SK-N-SH (cell line): Measurements from ENCODE around the gene LENEP. TPM values are rescaled to one million over a fixed set of nuclear protein-coding genes. Genes with fewer than 3 reads are reported as not detected.

Source experiments
- CTCF ChIA-PET: fragments of 300-600, 350-600 bp; formaldehyde crosslinking; extraction: SDS; loops from one replicate; lab custom pipeline; 2021; lab: Yijun Ruan, JAX
- POLR2A ChIA-PET: fragments of 350-600 bp; sonication (Branson Sonifier 250); formaldehyde crosslinking; extraction: SDS; loops from one replicate; lab custom pipeline; 2020; ENCODE audit warnings: antibody characterized with exemption, inconsistent platforms; lab: Yijun Ruan, JAX
- DNase-seq: peaks from one replicate; pipeline ENCODE4 v3.0.0; 2012
- H2AFZ ChIP-seq: fragments of 200-600 bp; sonication (generic); 2 replicates; pipeline ENCODE4 v1.8.1; 2016; ENCODE audit warnings: antibody characterized with exemption, mild to moderate bottlenecking, low read depth
- H3F3A ChIP-seq: fragments of 200-600 bp; sonication (generic); replicated peaks from 2 replicates; pipeline ENCODE3; 2016; ENCODE audit warnings: antibody characterized with exemption, mild to moderate bottlenecking; ENCODE audit not compliant: insufficient read depth
- H3K27ac ChIP-seq, 2 experiments: fragments of 200-500 bp in 1 of 2; fragments of 200-600 bp in 1 of 2; sonication (Bioruptor generic) in 1 of 2; sonication (generic), shearing (Covaris generic) in 1 of 2; 2 replicates each; pipeline versions ENCODE4 v1.5.1 to v1.6.1; 2014 to 2016; ENCODE audit warnings: low read depth in 2 of 2, inconsistent platforms in 1 of 2, low read length in 1 of 2, mild to moderate bottlenecking in 1 of 2, mixed read lengths in 1 of 2
- H3K27me3 ChIP-seq: fragments of 200-600 bp; sonication (generic), shearing (Covaris generic); 2 replicates; pipeline ENCODE4 v1.6.1; 2016; ENCODE audit warnings: mixed run types; ENCODE audit not compliant: insufficient read depth
- H3K36me3 ChIP-seq, 2 experiments: fragments of 200-500 bp in 1 of 2; fragments of 200-600 bp in 1 of 2; sonication (Bioruptor generic) in 1 of 2; sonication (generic) in 1 of 2; replicated peaks in 1 of 2; 2 replicates each; pipeline versions ENCODE3 to v1.5.1; 2014 to 2016; ENCODE audit warnings: low read length in 1 of 2, mild to moderate bottlenecking in 1 of 2; ENCODE audit not compliant: insufficient read depth in 2 of 2, control insufficient read depth in 1 of 2
- H3K4me1 ChIP-seq, 2 experiments: fragments of 200-500 bp in 1 of 2; fragments of 200-600 bp in 1 of 2; sonication (Bioruptor generic) in 1 of 2; sonication (generic), shearing (Covaris generic) in 1 of 2; 2 replicates each; pipeline versions ENCODE4 v1.5.1 to v1.6.1; 2014 to 2016; ENCODE audit warnings: low read depth in 1 of 2, low read length in 1 of 2, mixed run types in 1 of 2; ENCODE audit not compliant: insufficient read depth in 2 of 2, control insufficient read depth in 1 of 2
- H3K4me2 ChIP-seq: fragments of 200-600 bp; sonication (generic), shearing (Covaris generic); 2 replicates; pipeline ENCODE4 v1.6.1; 2017; ENCODE audit warnings: mixed run types
- H3K4me3 ChIP-seq, 2 experiments: fragments of 200-500 bp in 1 of 2; fragments of 200-600 bp in 1 of 2; sonication (Bioruptor generic) in 1 of 2; sonication (generic), shearing (Covaris generic) in 1 of 2; 2 replicates each; pipeline versions ENCODE4 v1.5.1 to v1.8.1; 2014 to 2016; ENCODE audit warnings: low read depth in 2 of 2, inconsistent platforms in 1 of 2, low read length in 1 of 2, mild to moderate bottlenecking in 1 of 2, mixed read lengths in 1 of 2, moderate library complexity in 1 of 2
- H3K79me2 ChIP-seq: fragments of 200-600 bp; sonication (generic); 2 replicates; pipeline ENCODE4 v1.8.1; 2017; ENCODE audit warnings: mild to moderate bottlenecking; ENCODE audit not compliant: insufficient read depth
- H3K9ac ChIP-seq: fragments of 200-600 bp; sonication (generic); 2 replicates; pipeline ENCODE4 v1.6.1; 2017; ENCODE audit warnings: mixed run types
- H3K9me2 ChIP-seq: fragments of 200-600 bp; sonication (generic); 2 replicates; pipeline ENCODE4 v1.6.1; 2017; ENCODE audit warnings: mixed run types
- H3K9me3 ChIP-seq: fragments of 200-600 bp; sonication (generic); 2 replicates; pipeline ENCODE4 v1.6.1; 2017; ENCODE audit warnings: mixed run types, mild to moderate bottlenecking, moderate library complexity
- H4K20me1 ChIP-seq: fragments of 200-600 bp; sonication (generic); 2 replicates; pipeline ENCODE4 v1.6.1; 2017; ENCODE audit warnings: mild to moderate bottlenecking, mixed run types; ENCODE audit not compliant: insufficient read depth
- CHD2 ChIP-seq: fragments of 150-350 bp; IDR thresholded peaks from 2 replicates; pipeline ENCODE4 v1.6.1; 2018; ENCODE audit warnings: low read length; ENCODE audit not compliant: partially characterized antibody
- FOSL2 ChIP-seq: IDR thresholded peaks from 2 replicates; pipeline ENCODE4 v1.4.0; 2012; ENCODE audit warnings: low read depth, mild to moderate bottlenecking, moderate library complexity, borderline replicate concordance
- FOXJ3 ChIP-seq: sonication (generic); formaldehyde crosslinking; IDR thresholded peaks from 2 replicates; pipeline ENCODE4 v1.5.1; 2020; ENCODE audit warnings: mild to moderate bottlenecking, missing genetic modification reagents
- MEF2A ChIP-seq: IDR thresholded peaks from 2 replicates; pipeline ENCODE4 v1.4.0; 2012; ENCODE audit warnings: low read depth, borderline replicate concordance
- MXI1 ChIP-seq: IDR thresholded peaks from 2 replicates; pipeline ENCODE4 v1.6.1; 2012; ENCODE audit warnings: mild to moderate bottlenecking, low read depth, low read length, improper control_type of control experiment
- POLR2AphosphoS5 ChIP-seq: IDR thresholded peaks from 2 replicates; pipeline ENCODE4 v1.6.1; 2012; ENCODE audit warnings: low read depth, low read length
- SMC3 ChIP-seq: IDR thresholded peaks from 2 replicates; pipeline ENCODE4 v1.6.1; 2012; ENCODE audit warnings: low read depth, low read length, improper control_type of control experiment
- TAF1 ChIP-seq: IDR thresholded peaks from 2 replicates; pipeline ENCODE4 v1.6.1; 2012; ENCODE audit warnings: low read depth, mild to moderate bottlenecking, low read length, moderate library complexity, borderline replicate concordance
- YY1 ChIP-seq: IDR thresholded peaks from 2 replicates; pipeline ENCODE4 v1.4.0; 2012; ENCODE audit warnings: low read depth, mild to moderate bottlenecking
- WGBS: methylation state at CpG from one replicate; pipeline ENCODE4 v1.1.6; 2017; ENCODE audit warnings: low lambda C conversion rate; 5-methylcytosine and 5-hydroxymethylcytosine counted together
- polyA plus RNA-seq, 3 experiments: library from polyadenylated mRNA; depleted of rRNA; stranded (reverse); fragments of >200 nt; gene quantifications; 2 replicates each; pipeline ENCODE4 v1.2.3, GENCODE V29; 2012
- TF ChIP-seq, protein P1 (sequence below): fragments of 150-350 bp; IDR thresholded peaks from 2 replicates; pipeline ENCODE4 v1.6.1; 2017; ENCODE audit warnings: antibody characterized with exemption, low read length, low read depth, borderline replicate concordance
- TF ChIP-seq, protein P2 (sequence below): IDR thresholded peaks from 2 replicates; pipeline ENCODE4 v1.4.0; 2012; ENCODE audit warnings: low read depth
- TF ChIP-seq, protein P3 (sequence below): fragments of 150-350 bp; IDR thresholded peaks from 2 replicates; pipeline ENCODE4 v1.6.1; 2016; ENCODE audit warnings: mild to moderate bottlenecking, low read depth, low read length
- TF ChIP-seq, protein P4 (sequence below): IDR thresholded peaks from 2 replicates; pipeline ENCODE4 v1.4.0; 2012; ENCODE audit warnings: low read depth, borderline replicate concordance
- TF ChIP-seq, protein P5 (sequence below): IDR thresholded peaks from 2 replicates; pipeline ENCODE4; 2012

Gene LENEP
- polyA plus RNA-seq, 1 of the 3 experiments (the other 2 are of a cell fraction) = not detected

DNA sequence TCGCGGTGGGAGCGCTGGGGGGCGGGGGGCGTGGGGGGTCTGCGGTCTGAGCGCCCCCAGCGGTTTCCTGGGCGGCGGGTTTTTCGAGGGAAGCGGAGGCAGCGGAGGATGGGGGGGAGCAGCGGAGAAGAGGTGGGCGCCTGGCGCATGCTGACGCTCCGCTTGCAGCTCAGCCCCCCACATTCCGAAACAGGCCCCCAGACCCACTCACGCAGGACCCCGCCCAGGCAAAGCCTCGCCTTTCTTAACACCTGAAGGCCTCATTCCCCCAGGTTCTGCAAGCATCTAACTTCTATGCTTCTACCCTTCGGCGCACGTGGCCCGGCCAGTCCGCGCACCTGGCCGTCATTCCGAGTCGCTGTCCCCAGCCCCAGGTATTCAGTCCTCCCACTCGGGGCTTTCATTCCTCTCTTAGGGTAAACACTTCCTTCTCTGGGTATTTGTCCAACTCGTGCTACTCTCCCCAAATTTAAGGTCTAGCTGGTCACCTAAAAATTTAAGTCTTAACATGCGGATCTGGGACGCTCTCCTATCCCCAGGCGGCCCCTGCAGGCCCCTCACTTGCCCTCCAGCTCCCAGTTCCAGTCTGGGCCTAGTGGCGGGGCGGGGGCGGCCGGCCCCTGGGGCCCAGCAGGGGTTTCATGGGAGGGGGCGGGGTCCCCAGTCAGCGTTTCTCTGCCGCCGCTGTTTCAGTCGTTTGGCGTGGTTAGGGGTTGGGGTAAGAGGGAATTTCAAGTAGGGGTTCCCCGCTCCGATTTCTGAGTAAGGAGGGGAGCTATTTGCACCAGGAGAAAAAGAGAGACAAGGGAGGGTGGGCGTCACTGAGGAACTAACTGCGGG, 6.4 kb downstream of the LENEP start:
- peaks cover 20 to 24% of the 10 kb centered on the region in 2 experiments for H3K4me1 ChIP-seq
- CTCF ChIA-PET = interaction anchor here (0.6 to 14.0 kb wide), 33 partner anchors 9 to 519 kb away, joined by 3 to 640 read pairs (median 6); partner anchors contain the start of genes ADAM15, CKS1B, CLK2 and EFNA3
- H3K27me3 ChIP-seq = no peaks in the 10 kb centered on the region
- TF ChIP-seq, protein P1, sequence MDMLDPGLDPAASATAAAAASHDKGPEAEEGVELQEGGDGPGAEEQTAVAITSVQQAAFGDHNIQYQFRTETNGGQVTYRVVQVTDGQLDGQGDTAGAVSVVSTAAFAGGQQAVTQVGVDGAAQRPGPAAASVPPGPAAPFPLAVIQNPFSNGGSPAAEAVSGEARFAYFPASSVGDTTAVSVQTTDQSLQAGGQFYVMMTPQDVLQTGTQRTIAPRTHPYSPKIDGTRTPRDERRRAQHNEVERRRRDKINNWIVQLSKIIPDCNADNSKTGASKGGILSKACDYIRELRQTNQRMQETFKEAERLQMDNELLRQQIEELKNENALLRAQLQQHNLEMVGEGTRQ = no peak
- TF ChIP-seq TAF1 (0 out of 2 replicates have a peak, but pooled peaks have one; percentile 14), MXI1 (peak; percentile 67; the same call in 1 of the 2 replicates)
- TF ChIP-seq, protein P2, sequence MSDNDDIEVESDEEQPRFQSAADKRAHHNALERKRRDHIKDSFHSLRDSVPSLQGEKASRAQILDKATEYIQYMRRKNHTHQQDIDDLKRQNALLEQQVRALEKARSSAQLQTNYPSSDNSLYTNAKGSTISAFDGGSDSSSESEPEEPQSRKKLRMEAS = peak; percentile 56; the same call in 1 of the 2 replicates
- TF ChIP-seq, protein P3, sequence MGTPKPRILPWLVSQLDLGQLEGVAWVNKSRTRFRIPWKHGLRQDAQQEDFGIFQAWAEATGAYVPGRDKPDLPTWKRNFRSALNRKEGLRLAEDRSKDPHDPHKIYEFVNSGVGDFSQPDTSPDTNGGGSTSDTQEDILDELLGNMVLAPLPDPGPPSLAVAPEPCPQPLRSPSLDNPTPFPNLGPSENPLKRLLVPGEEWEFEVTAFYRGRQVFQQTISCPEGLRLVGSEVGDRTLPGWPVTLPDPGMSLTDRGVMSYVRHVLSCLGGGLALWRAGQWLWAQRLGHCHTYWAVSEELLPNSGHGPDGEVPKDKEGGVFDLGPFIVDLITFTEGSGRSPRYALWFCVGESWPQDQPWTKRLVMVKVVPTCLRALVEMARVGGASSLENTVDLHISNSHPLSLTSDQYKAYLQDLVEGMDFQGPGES = no peak
- TF ChIP-seq, all 33 proteins: peak for 3
- Histone ChIP-seq H3K9me3 (no peaks in the 10 kb centered on the region), H3K79me2 (peaks cover 25% of the 10 kb centered on the region), H3K27ac (peak overlapping the region; percentile 92 to 94), H2AFZ (peak overlapping the region; percentile 70; the same call in 1 of the 2 replicates), H3K4me2 (peak overlapping the region; percentile 96), H3K9ac (peak overlapping the region; percentile 40; the same call in 1 of the 2 replicates), H4K20me1 (no peaks in the 10 kb centered on the region), H3K4me3 (peak overlapping the region; percentile 57 to 71), H3K9me2 (no peaks in the 10 kb centered on the region), H3K36me3 (no peaks in the 10 kb centered on the region), H3F3A (peaks cover 30% of the 10 kb centered on the region)
- WGBS = 18% methylated on average over 43 of the region's 50 CpGs
- peak; percentile 64 for DNase-seq
- POLR2A ChIA-PET = interaction anchor here (0.7 to 3.0 kb wide), 7 partner anchors 12 to 44 kb away, joined by 3 to 18 read pairs (median 3); partner anchors contain the start of genes FLAD1, PBXIP1, PYGO2 and SHC1

DNA sequence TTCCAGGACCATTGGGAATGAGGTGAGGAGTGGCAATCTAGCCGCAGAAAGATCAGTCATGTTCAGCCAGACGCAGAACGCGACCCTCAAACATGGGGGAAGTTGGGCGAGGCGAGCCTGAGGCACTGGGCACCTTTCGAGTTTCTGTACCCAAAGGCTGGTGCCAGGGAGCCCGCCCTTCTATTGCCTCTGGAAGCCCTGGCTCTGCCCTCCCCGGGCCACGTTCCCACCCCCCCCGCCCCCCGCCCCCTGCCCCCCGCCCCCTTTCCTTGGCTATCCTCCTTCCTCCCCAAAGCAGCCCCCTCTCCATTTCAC, 7.0 kb downstream of the LENEP start:
- Histone ChIP-seq H3K9me3 (no peaks in the 10 kb centered on the region), H4K20me1 (no peaks in the 10 kb centered on the region), H3K9ac (peak overlapping the region; percentile 76; the same call in 1 of the 2 replicates), H3K4me3 (peak overlapping the region; percentile 57 to 71), H3K9me2 (no peaks in the 10 kb centered on the region), H3K27ac (peak overlapping the region; percentile 92 to 94), H2AFZ (peak overlapping the region; percentile 70; the same call in 1 of the 2 replicates), H3K79me2 (peaks cover 31% of the 10 kb centered on the region), H3K36me3 (no peaks in the 10 kb centered on the region), H3K27me3 (no peaks in the 10 kb centered on the region), H3F3A (peaks cover 31% of the 10 kb centered on the region), H3K4me1 (peaks cover 22 to 28% of the 10 kb centered on the region in 2 experiments), H3K4me2 (peak overlapping the region; percentile 96)
- DNase-seq = no peak
- ChIA-PET CTCF (interaction anchor here (0.6 to 14.0 kb wide), 19 partner anchors 8 to 331 kb away, joined by 3 to 640 read pairs (median 10); partner anchors contain the start of genes ADAM15, CKS1B, EFNA3 and FLAD1), POLR2A (interaction anchor here (0.7 to 3.0 kb wide), 4 partner anchors 27 to 45 kb away, joined by 3 to 18 read pairs (median 11); partner anchors contain the start of genes PBXIP1, PYGO2 and SHC1)
- WGBS = 6% methylated on average over 13 of the region's 13 CpGs
- TF ChIP-seq POLR2AphosphoS5 (no peak), YY1 (no peak), TAF1 (no peak), SMC3 (no peak), CHD2 (no peak), FOSL2 (no peak), MXI1 (no peak), MEF2A (no peak), FOXJ3 (CRISPR knock-in tag) (no peak)
- TF ChIP-seq, protein P3 = no peak
- TF ChIP-seq, protein P4, sequence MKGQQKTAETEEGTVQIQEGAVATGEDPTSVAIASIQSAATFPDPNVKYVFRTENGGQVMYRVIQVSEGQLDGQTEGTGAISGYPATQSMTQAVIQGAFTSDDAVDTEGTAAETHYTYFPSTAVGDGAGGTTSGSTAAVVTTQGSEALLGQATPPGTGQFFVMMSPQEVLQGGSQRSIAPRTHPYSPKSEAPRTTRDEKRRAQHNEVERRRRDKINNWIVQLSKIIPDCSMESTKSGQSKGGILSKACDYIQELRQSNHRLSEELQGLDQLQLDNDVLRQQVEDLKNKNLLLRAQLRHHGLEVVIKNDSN = no peak
- TF ChIP-seq, protein P5, sequence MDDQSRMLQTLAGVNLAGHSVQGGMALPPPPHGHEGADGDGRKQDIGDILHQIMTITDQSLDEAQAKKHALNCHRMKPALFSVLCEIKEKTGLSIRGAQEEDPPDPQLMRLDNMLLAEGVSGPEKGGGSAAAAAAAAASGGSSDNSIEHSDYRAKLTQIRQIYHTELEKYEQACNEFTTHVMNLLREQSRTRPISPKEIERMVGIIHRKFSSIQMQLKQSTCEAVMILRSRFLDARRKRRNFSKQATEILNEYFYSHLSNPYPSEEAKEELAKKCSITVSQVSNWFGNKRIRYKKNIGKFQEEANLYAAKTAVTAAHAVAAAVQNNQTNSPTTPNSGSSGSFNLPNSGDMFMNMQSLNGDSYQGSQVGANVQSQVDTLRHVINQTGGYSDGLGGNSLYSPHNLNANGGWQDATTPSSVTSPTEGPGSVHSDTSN = no peak
- TF ChIP-seq, protein P1 = no peak
